Activated CD8-positive, alpha-beta T cell treated with anti-CD3 and anti-CD28 coated beads for 36 hours (primary cell): ENCODE data around the gene LRRC27. TPM values are rescaled to one million over a fixed set of nuclear protein-coding genes. Genes with fewer than 3 reads are reported as not detected.

Source experiments
- ATAC-seq: fragments of 200-7000 bp; cut with Tn5 transposase; one replicate; pipeline ENCODE4 v1.10.0; 2021; ENCODE audit warnings: mild to moderate bottlenecking, moderate library complexity
- CTCF ChIA-PET: fragments of 350-600 bp; sonication (Branson Sonifier 250); formaldehyde crosslinking; loops from one replicate; lab custom pipeline; 2021; ENCODE audit warnings: antibody characterized with exemption; lab: Charles Lee
- POLR2A ChIA-PET: fragments of 350-600 bp; sonication (Branson Sonifier 250); formaldehyde crosslinking; loops from one replicate; lab custom pipeline; 2021; ENCODE audit warnings: antibody characterized with exemption; lab: Charles Lee
- DNase-seq: peaks from one replicate; pipeline ENCODE4 v3.0.0-alpha.2; 2020
- H3K27ac Mint-ChIP-seq: one replicate; pipeline ENCODE4 v1.8.0; 2021; ENCODE audit warnings: mild to moderate bottlenecking, mixed read lengths
- H3K27me3 Mint-ChIP-seq: one replicate; pipeline ENCODE4 v1.8.0; 2021; ENCODE audit warnings: mixed read lengths
- H3K36me3 Mint-ChIP-seq: one replicate; pipeline ENCODE4 v1.8.0; 2021; ENCODE audit warnings: low read depth, mixed read lengths
- H3K4me1 Mint-ChIP-seq: one replicate; pipeline ENCODE4 v1.8.0; 2021; ENCODE audit warnings: low read depth, mixed read lengths
- H3K4me3 Mint-ChIP-seq: one replicate; pipeline ENCODE4 v1.8.0; 2021; ENCODE audit warnings: mild to moderate bottlenecking, moderate library complexity, mixed read lengths
- H3K9me3 Mint-ChIP-seq: one replicate; pipeline ENCODE4 v1.8.0; 2021; ENCODE audit warnings: mixed read lengths
- CTCF ChIP-seq: fragments of 200-600 bp; IDR thresholded peaks from one replicate; pipeline ENCODE4 v1.8.0; 2022; ENCODE audit warnings: antibody characterized with exemption, mild to moderate bottlenecking
- intact Hi-C: fragments of 100-400 bp; cut with micrococcal nuclease; formaldehyde crosslinking; loops from one replicate; pipeline ENCODE4 v1.10.0; 2022
- total RNA-seq, 2 experiments: library from RNA; stranded (reverse); gene quantifications; one replicate each; pipeline ENCODE4 v1.2.3, GENCODE V29; 2021

Gene LRRC27
- total RNA-seq, 2 experiments from 2014 or later = 2.7 to 3.5 TPM

- ChIA-PET POLR2A (no interaction called here), CTCF (no interaction called here)
- no peaks in the 10 kb centered on the region for H3K36me3 Mint-ChIP-seq
- intact Hi-C loops = no loop called here
- peaks cover 21% of the 10 kb centered on the region for H3K4me1 Mint-ChIP-seq
- no peak for DNase-seq
- H3K27me3 Mint-ChIP-seq = no peaks in the 10 kb centered on the region
- no peak for ATAC-seq
- TF ChIP-seq CTCF = no peak
- H3K9me3 Mint-ChIP-seq = no peaks in the 10 kb centered on the region
- no peak overlapping the region for H3K4me3 Mint-ChIP-seq
- H3K27ac Mint-ChIP-seq = no peak overlapping the region
Measured at GRCh38 chr10:132417957-132418441, 86.0 kb downstream of the LRRC27 start.

- Mint-ChIP-seq H3K9me3 (no peaks in the 10 kb centered on the region), H3K27ac (no peak overlapping the region), H3K4me3 (no peak overlapping the region), H3K36me3 (no peaks in the 10 kb centered on the region), H3K27me3 (no peaks in the 10 kb centered on the region), H3K4me1 (peaks cover 26% of the 10 kb centered on the region)
- no peak for DNase-seq
- intact Hi-C loops = no loop called here
- TF ChIP-seq CTCF = no peak
- ChIA-PET POLR2A (interaction anchor here (1.3 to 1.4 kb wide), 2 partner anchors 20 to 28 kb away, joined by 3 to 5 read pairs; no protein-coding TSS in a partner anchor), CTCF (interaction anchor here (0.9 to 1.4 kb wide), 2 partner anchors 28 to 58 kb away, joined by 3 to 5 read pairs; no protein-coding TSS in a partner anchor)
- no peak for ATAC-seq
Measured at GRCh38 chr10:132418527-132419416, 86.8 kb downstream of the LRRC27 start.

- Mint-ChIP-seq H3K4me1 (peaks cover 26% of the 10 kb centered on the region), H3K4me3 (no peak overlapping the region), H3K36me3 (no peaks in the 10 kb centered on the region), H3K27ac (no peak overlapping the region), H3K9me3 (no peaks in the 10 kb centered on the region), H3K27me3 (no peaks in the 10 kb centered on the region)
- intact Hi-C loops = no loop called here
- no peak for DNase-seq
- ChIA-PET POLR2A (interaction anchor here (0.8 to 1.4 kb wide), 3 partner anchors 9 to 27 kb away, joined by 3 to 5 read pairs (median 4); no protein-coding TSS in a partner anchor), CTCF (interaction anchor here (0.9 to 1.4 kb wide), 2 partner anchors 27 to 59 kb away, joined by 3 to 5 read pairs; no protein-coding TSS in a partner anchor)
- ATAC-seq = no peak
- no peak for TF ChIP-seq CTCF
Measured at GRCh38 chr10:132419538-132420468, 87.8 kb downstream of the LRRC27 start.

- POLR2A ChIA-PET = interaction anchor here (1.3 to 1.4 kb wide), 2 partner anchors 22 to 27 kb away, joined by 3 to 5 read pairs; no protein-coding TSS in a partner anchor
- DNase-seq (no peak), ATAC-seq (peak; percentile 15)
- CTCF ChIA-PET = interaction anchor here (1.0 to 1.4 kb wide), 2 partner anchors 26 kb away, joined by 5 to 7 read pairs; no protein-coding TSS in a partner anchor
- Mint-ChIP-seq H3K27ac (no peak overlapping the region), H3K27me3 (no peaks in the 10 kb centered on the region), H3K36me3 (no peaks in the 10 kb centered on the region), H3K4me1 (peaks cover 26% of the 10 kb centered on the region), H3K4me3 (no peak overlapping the region), H3K9me3 (no peaks in the 10 kb centered on the region)
- no peak for TF ChIP-seq CTCF
- intact Hi-C loops = no loop called here
Measured at GRCh38 chr10:132420469-132420980, 88.5 kb downstream of the LRRC27 start.
